Stomach (tissue), 9 donors: ENCODE measurements around the gene DCST1. TPM values are rescaled to one million over a fixed set of nuclear protein-coding genes. Genes with fewer than 3 reads are reported as not detected.

Experiments used
- DNase-seq, 2 donors: peaks; one replicate each; pipeline versions ENCODE4 v3.0.0 to v3.0.0-alpha.2; 2013 to 2019
- H3K27ac ChIP-seq, 5 donors: fragments of 200-600 bp in 4 of 5; sonication (generic) in 4 of 5; one replicate each; pipeline ENCODE4 v1.5.1; 2013 to 2019; ENCODE audit warnings: mild to moderate bottlenecking in 1 of 5, moderate library complexity in 1 of 5
- H3K27me3 ChIP-seq, 3 donors: fragments of 200-600 bp; sonication (generic); one replicate each; pipeline ENCODE4 v1.5.1; 2017 to 2019; ENCODE audit warnings: mixed run types in 1 of 3
- H3K36me3 ChIP-seq, 4 donors: fragments of 200-600 bp; sonication (generic); 1 replicate in 3 of 4; 2 replicates in 1 of 4; pipeline ENCODE4 v1.5.1; 2016 to 2019
- H3K4me1 ChIP-seq, 4 donors: fragments of 200-600 bp; sonication (generic); one replicate each; pipeline ENCODE4 v1.5.1; 2016 to 2019
- H3K4me3 ChIP-seq, 4 donors: fragments of 200-600 bp; sonication (generic) in 3 of 4; one replicate each; pipeline ENCODE4 v1.5.1; 2016 to 2019; ENCODE audit warnings: mild to moderate bottlenecking in 1 of 4
- H3K9me3 ChIP-seq, 4 donors: fragments of 200-600 bp; sonication (generic); one replicate each; pipeline ENCODE4 v1.5.1; 2016 to 2019
- CTCF ChIP-seq, 7 experiments: fragments of 450-650 bp in 4 of 7; fragments of 200-600 bp in 3 of 7; sonication (generic) in 3 of 7; IDR thresholded peaks; one replicate each; pipeline ENCODE4 v1.5.1; 2016 to 2019; ENCODE audit warnings: antibody characterized with exemption in 7 of 7, control low read depth in 2 of 7, mild to moderate bottlenecking in 1 of 7
- EP300 ChIP-seq: sonication (generic); formaldehyde crosslinking; IDR thresholded peaks from one replicate; pipeline ENCODE4 v1.6.1; 2017; ENCODE audit warnings: antibody characterized with exemption
- POLR2A ChIP-seq, 4 donors: fragments of 450-650 bp; IDR thresholded peaks; one replicate each; pipeline ENCODE4 v1.6.1; 2016; ENCODE audit warnings: antibody characterized with exemption in 4 of 4, control low read depth in 2 of 4, mild to moderate bottlenecking in 1 of 4, moderate library complexity in 1 of 4
- POLR2AphosphoS5 ChIP-seq, 3 donors: sonication (generic); formaldehyde crosslinking; IDR thresholded peaks; one replicate each; pipeline ENCODE4 v1.6.1; 2016; ENCODE audit warnings: antibody characterized with exemption in 3 of 3
- WGBS, 5 donors: extraction: QIAGEN DNeasy Blood & Tissue Kit in 3 of 5; methylation state at CpG; one replicate each; pipeline versions ENCODE4 v1.1.5 to v1.1.7; 2013 to 2018; 5-methylcytosine and 5-hydroxymethylcytosine counted together
- intact Hi-C: fragments of 100-400 bp; cut with DNase I; formaldehyde crosslinking; loops from one replicate; pipeline ENCODE4 v1.15.1; 2023; ENCODE audit warnings: low total_unique reads
- polyA plus RNA-seq, 3 donors: library from polyadenylated mRNA; stranded (reverse); fragments of 200-250 nt; gene quantifications; one replicate each; pipeline ENCODE4 v1.2.3, GENCODE V29; 2013
- total RNA-seq, 5 donors: library from RNA; depleted of rRNA; stranded (reverse); fragments of >200 nt; gene quantifications; one replicate each; pipeline versions ENCODE4 v1.1.0 to v1.2.3, GENCODE V29; 2014 to 2016
- donor health status: healthy with polysubstance abuse.
- donor health status: Bipolar disorder and iron deficiency.
- donor health status: healthy.

Gene DCST1
- total and polyA plus RNA-seq, 8 donors: 0.13 to 0.89 (median 0.18) TPM; not detected in 5

GRCh38 chr1:155069551-155070157, 36.0 kb downstream of the DCST1 start:
- Histone ChIP-seq H3K27me3 (no peaks in the 10 kb centered on the region), H3K4me3 (no peak overlapping the region), H3K4me1 (peaks cover 16 to 31% (median 26%) of the 10 kb centered on the region in 4 donors), H3K27ac (no peak overlapping the region), H3K36me3 (peaks cover 0 to 27% (median 22%) of the 10 kb centered on the region in 4 donors), H3K9me3 (no peaks in the 10 kb centered on the region)
- TF ChIP-seq POLR2AphosphoS5 (IDR thresholded peaks at IDR 0.05) (no peak), CTCF (IDR thresholded peaks at IDR 0.05) (no peak)
- WGBS, 5 donors: 53 to 67% (median 55%) methylated on average over 6 to 7 of the region's 7 CpGs
- no peak for DNase-seq
- intact Hi-C loops: no loop called here

- Histone ChIP-seq H3K4me1 (peaks cover 16 to 25% (median 22%) of the 10 kb centered on the region in 4 donors), H3K4me3 (peak overlapping the region; percentile 36 to 52 (median 40)), H3K27ac (peak overlapping the region in 1 of 5 donors; percentile 78), H3K36me3 (peaks cover 0 to 27% (median 22%) of the 10 kb centered on the region in 4 donors), H3K9me3 (no peaks in the 10 kb centered on the region), H3K27me3 (no peaks in the 10 kb centered on the region)
- WGBS, 5 donors: 22 to 35% (median 34%) methylated on average over 18 to 28 of the region's 28 CpGs
- DNase-seq: peak in 1 of 2 donors; percentile 70
- TF ChIP-seq POLR2A (IDR thresholded peaks at IDR 0.05) (no peak), POLR2AphosphoS5 (IDR thresholded peaks at IDR 0.05) (no peak), EP300 (no peak), CTCF (IDR thresholded peaks at IDR 0.05) (no peak)
- intact Hi-C loops: no loop called here
These were observed 36.6 kb downstream of the DCST1 start for GRCh38 chr1:155070158-155070621.

- H3K27ac ChIP-seq: peak overlapping the region; percentile 38 to 78 (median 53)
- peak; percentile 83 to 95 for DNase-seq
- 1 to 4% (median 3%) methylated on average over 20 to 61 of the region's 61 CpGs for WGBS, 5 donors
These were observed 37.3 kb downstream of the DCST1 start for GRCh38 chr1:155070721-155071569.

More at GRCh38 chr1:155070721-155071569, 37.3 kb downstream of the DCST1 start:
- intact Hi-C loops: no loop called here
- H3K4me1 ChIP-seq: peaks cover 16 to 25% (median 21%) of the 10 kb centered on the region in 4 donors
- TF ChIP-seq POLR2AphosphoS5 (IDR thresholded peaks at IDR 0.05): peak in 2 of 3 donors; percentile 30 to 35
- no peak for TF ChIP-seq POLR2A (IDR thresholded peaks at IDR 0.05)
- peak in 4 of 7 experiments; percentile 30 to 56 (median 46) for TF ChIP-seq CTCF (IDR thresholded peaks at IDR 0.05)
- no peak for TF ChIP-seq EP300
- peak overlapping the region; percentile 36 to 52 (median 40) for H3K4me3 ChIP-seq
- no peaks in the 10 kb centered on the region for H3K9me3 ChIP-seq
- H3K36me3 ChIP-seq: peaks cover 0 to 27% (median 22%) of the 10 kb centered on the region in 4 donors
- no peaks in the 10 kb centered on the region for H3K27me3 ChIP-seq
